Activated T-cell treated with anti-CD3 and anti-CD28 coated beads, Interleukin-2, amount 50 U/mL, for 4 hours (primary cell): ENCODE results near the gene AKAP9. TPM values are rescaled to one million over a fixed set of nuclear protein-coding genes. Genes with fewer than 3 reads are reported as not detected.

Experiments
- ATAC-seq, 2 donors: fragments of 200-7000 bp; cut with Tn5 transposase; one replicate each; pipeline ENCODE4 v1.10.0; 2021
- DNase-seq: peaks from one replicate; pipeline ENCODE4 v3.0.0-alpha.2; 2020
- H3K27me3 Mint-ChIP-seq: one replicate; pipeline ENCODE4 v1.8.0; 2021; ENCODE audit warnings: low read depth, mixed read lengths
- H3K36me3 Mint-ChIP-seq: one replicate; pipeline ENCODE4 v1.8.0; 2022; ENCODE audit warnings: mixed read lengths; ENCODE audit not compliant: insufficient read depth
- H3K4me1 Mint-ChIP-seq: one replicate; pipeline ENCODE4 v1.8.0; 2021; ENCODE audit warnings: low read depth, mixed read lengths
- H3K4me3 Mint-ChIP-seq: one replicate; pipeline ENCODE4 v1.8.0; 2021; ENCODE audit warnings: mild to moderate bottlenecking, moderate library complexity, mixed read lengths
- H3K9me3 Mint-ChIP-seq: one replicate; pipeline ENCODE4 v1.8.0; 2021; ENCODE audit warnings: mixed read lengths
- total RNA-seq, 3 donors: library from RNA; stranded (reverse); gene quantifications; one replicate each; pipeline ENCODE4 v1.2.1, GENCODE V29; 2021

AKAP9 gene
- total RNA-seq, 3 donors from 2014 or later = 22.0 to 25.6 (median 23.9) TPM

DNA sequence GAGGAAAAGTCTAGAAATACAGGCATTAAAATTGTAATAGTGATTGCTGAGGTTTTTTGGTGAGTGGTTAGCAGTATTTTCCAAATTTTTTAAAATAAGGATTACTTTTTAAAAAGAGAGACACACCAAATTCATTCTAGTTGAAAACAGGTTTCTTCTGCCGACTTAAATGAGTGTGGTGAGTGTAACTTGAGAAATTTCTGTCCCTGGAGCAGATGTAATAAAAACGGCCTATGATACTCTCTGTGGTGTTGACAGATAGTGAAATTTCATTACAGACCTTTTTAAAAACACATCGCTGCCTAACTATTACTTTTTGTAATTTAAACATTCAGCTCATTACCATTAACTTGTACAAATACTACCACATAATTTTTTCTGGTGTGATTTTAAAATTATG, 103.5 kb downstream of the AKAP9 start:
- H3K4me3 Mint-ChIP-seq = no peak overlapping the region
- peaks cover 35% of the 10 kb centered on the region for H3K36me3 Mint-ChIP-seq
- no peaks in the 10 kb centered on the region for H3K4me1 Mint-ChIP-seq
- no peaks in the 10 kb centered on the region for H3K9me3 Mint-ChIP-seq
- H3K27me3 Mint-ChIP-seq = no peaks in the 10 kb centered on the region
- DNase-seq (no peak), ATAC-seq (no peak)

DNA sequence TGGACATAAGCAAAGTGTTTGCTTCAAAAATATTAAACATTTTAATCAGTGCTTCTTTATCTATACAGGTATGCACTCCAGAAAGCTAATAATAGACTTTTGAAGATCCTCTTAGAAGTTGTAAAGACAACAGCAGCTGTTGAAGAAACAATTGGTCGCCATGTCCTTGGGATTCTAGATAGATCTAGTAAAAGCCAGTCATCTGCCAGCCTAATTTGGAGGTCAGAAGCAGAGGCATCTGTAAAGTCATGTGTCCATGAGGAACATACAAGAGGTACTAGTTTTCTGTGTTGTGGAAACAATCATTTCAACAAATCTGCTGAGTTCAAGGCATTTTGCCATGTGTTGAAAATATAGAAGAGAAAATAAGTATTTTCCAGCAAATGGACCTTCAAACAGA, 104.3 kb downstream of the AKAP9 start:
- Mint-ChIP-seq H3K4me1 (no peaks in the 10 kb centered on the region), H3K9me3 (no peaks in the 10 kb centered on the region), H3K4me3 (no peak overlapping the region), H3K36me3 (peaks cover 38% of the 10 kb centered on the region), H3K27me3 (no peaks in the 10 kb centered on the region)
- no peak for ATAC-seq
- DNase-seq = no peak

DNA sequence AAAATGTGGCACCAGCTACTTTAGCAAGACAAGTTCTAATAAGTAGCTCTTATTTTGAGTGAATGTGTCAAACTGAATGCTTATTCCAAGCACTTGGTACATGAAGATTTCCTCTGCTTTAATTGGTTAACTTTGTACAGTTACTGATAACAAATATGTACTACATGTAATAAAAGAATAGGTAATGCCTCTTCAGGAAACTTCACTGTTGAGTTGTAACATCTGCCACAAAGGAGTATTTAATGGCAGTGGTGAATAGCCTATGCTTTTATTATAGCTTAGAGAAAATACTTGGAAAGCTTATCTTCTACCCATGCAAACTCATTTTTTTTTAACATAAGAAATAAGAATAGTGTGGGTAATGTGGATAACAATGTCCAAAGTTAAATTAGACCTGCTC, 111.0 kb downstream of the AKAP9 start:
- H3K36me3 Mint-ChIP-seq = peaks cover 26% of the 10 kb centered on the region
- no peaks in the 10 kb centered on the region for H3K27me3 Mint-ChIP-seq
- no peak for ATAC-seq

DNA sequence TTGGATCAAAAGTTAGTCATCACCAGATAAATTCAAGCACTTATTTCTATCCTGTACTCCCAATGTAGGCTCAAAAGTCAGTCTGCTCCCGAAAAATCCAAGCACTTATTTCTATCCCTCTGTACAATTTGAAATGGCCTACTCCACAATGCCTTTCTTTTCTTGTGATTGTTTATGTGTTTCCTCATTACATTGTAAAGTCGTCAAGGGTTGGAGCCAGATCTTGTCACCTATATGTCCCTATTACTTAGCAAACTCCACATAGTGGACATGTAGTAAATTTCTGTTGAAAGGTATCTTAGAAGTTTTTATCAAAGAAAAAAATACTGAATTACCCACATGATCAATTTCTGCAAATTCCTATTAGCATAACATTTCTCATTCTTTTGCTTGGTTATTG, 111.5 kb downstream of the AKAP9 start:
- Mint-ChIP-seq H3K4me3 (no peak overlapping the region), H3K4me1 (peaks cover 2% of the 10 kb centered on the region)
- no peak for ATAC-seq

More for the DNA sequence above, 111.0 kb downstream of the AKAP9 start:
- Mint-ChIP-seq H3K4me3 (no peak overlapping the region), H3K9me3 (no peaks in the 10 kb centered on the region), H3K4me1 (peaks cover 2% of the 10 kb centered on the region)
- no peak for DNase-seq

DNA sequence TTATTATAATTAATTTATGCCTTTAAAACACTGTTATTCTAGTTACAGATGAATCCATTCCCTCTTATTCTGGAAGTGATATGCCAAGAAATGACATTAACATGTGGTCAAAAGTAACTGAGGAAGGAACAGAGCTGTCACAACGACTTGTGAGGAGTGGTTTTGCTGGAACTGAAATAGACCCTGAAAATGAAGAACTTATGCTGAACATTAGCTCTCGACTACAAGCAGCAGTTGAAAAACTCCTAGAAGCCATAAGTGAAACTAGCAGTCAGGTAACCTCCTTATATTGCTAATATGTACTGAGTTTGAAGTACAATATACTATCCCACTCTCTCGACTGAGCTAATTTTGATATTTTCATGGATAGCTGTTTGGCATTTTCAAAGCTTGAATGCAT, 112.0 kb downstream of the AKAP9 start:
- DNase-seq = no peak
- no peak for ATAC-seq
- H3K4me1 Mint-ChIP-seq = peaks cover 6% of the 10 kb centered on the region
- H3K4me3 Mint-ChIP-seq = no peak overlapping the region
- H3K27me3 Mint-ChIP-seq = no peaks in the 10 kb centered on the region
- H3K9me3 Mint-ChIP-seq = no peaks in the 10 kb centered on the region
- peaks cover 20% of the 10 kb centered on the region for H3K36me3 Mint-ChIP-seq

More for the DNA sequence above, 111.5 kb downstream of the AKAP9 start:
- Mint-ChIP-seq H3K9me3 (no peaks in the 10 kb centered on the region), H3K27me3 (no peaks in the 10 kb centered on the region), H3K36me3 (peaks cover 21% of the 10 kb centered on the region)
- DNase-seq = no peak

DNA sequence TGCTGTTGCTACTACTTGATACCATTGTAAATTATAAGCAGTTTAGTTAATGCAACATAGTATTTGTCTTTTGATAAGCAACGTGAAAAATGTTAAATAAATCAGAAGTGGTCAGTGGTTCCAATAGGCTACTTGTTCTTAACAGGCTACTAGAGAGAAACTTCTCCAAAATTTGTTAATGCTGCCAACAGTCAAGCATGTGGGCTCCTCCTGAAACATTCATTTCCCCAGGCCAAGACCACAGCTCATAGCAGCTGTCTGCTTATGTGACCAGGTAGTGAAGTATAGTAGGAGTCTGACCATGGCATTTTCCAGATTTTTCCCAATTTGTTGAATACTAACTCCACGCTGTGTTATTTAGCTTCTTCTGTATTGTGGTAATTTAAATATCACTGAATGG, 112.7 kb downstream of the AKAP9 start:
- DNase-seq (no peak), ATAC-seq (no peak)
- Mint-ChIP-seq H3K4me3 (no peak overlapping the region), H3K36me3 (peaks cover 19% of the 10 kb centered on the region), H3K4me1 (peaks cover 12% of the 10 kb centered on the region), H3K9me3 (no peaks in the 10 kb centered on the region), H3K27me3 (no peaks in the 10 kb centered on the region)

DNA sequence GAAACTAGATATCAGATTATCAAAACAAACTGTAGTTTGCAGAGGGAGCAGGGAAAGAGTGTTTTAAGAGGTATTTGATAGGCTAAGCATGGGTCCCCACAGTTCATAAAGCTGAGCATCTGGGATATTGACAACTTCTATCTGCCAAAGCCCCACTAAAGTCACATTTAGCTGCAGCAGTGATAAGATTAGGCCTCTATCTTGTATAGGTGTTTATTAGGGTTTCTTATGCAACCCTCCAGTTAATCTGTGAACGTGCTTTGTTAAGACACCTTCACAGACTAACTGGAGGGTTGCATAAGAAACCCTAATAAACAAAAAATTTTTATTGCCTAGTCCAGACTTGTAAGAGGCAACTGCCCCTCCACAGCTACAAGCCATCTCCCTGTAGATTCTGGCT, 115.6 kb downstream of the AKAP9 start:
- Mint-ChIP-seq H3K4me3 (no peak overlapping the region), H3K36me3 (peaks cover 10% of the 10 kb centered on the region), H3K4me1 (peaks cover 15% of the 10 kb centered on the region), H3K27me3 (no peaks in the 10 kb centered on the region), H3K9me3 (no peaks in the 10 kb centered on the region)
- no peak for DNase-seq
- no peak for ATAC-seq

DNA sequence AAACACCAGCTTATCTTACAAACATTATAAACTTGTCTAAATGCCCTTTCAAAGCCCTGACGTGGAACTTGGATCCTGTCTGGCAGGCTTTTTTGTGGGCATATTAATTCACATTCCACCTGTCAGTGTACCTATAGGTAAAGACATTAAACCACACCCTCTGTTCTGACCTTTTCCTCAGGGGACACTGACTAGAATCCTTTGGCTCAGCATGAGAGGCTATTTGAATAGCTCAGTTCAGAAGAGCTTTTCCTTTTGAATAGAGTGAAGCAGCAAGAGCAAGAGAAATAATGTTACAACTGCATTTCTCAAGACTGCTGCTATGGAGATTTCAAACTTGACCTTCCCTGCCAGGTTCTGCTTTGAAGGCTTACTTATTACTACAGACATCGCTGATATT, 116.7 kb downstream of the AKAP9 start:
- H3K4me3 Mint-ChIP-seq = no peak overlapping the region
- H3K27me3 Mint-ChIP-seq = no peaks in the 10 kb centered on the region
- H3K9me3 Mint-ChIP-seq = no peaks in the 10 kb centered on the region

DNA sequence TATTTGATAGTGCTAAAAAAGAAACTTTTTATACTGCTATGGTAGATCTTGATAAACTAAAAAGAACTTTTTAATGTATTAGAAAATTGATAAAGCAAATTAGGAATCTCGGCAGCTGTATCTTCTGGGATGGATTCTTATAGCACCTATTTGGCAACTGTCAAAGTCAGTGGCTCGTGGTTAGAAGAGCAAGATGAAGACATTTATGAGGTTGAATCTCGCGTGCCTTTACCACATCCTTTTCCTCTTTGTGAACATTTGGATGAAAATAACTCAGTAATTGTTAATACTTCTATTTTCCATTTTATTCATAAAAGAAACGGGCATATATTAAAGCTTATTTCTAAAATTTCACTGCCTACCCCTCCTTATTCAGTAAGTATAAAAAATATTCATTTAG, 117.4 kb downstream of the AKAP9 start:
- ATAC-seq (no peak), DNase-seq (no peak)
- Mint-ChIP-seq H3K9me3 (no peaks in the 10 kb centered on the region), H3K36me3 (peaks cover 9% of the 10 kb centered on the region), H3K4me3 (no peak overlapping the region), H3K4me1 (peaks cover 15% of the 10 kb centered on the region), H3K27me3 (no peaks in the 10 kb centered on the region)

More for the DNA sequence above, 116.7 kb downstream of the AKAP9 start:
- ATAC-seq (no peak), DNase-seq (no peak)
- Mint-ChIP-seq H3K4me1 (peaks cover 15% of the 10 kb centered on the region), H3K36me3 (peaks cover 8% of the 10 kb centered on the region)

DNA sequence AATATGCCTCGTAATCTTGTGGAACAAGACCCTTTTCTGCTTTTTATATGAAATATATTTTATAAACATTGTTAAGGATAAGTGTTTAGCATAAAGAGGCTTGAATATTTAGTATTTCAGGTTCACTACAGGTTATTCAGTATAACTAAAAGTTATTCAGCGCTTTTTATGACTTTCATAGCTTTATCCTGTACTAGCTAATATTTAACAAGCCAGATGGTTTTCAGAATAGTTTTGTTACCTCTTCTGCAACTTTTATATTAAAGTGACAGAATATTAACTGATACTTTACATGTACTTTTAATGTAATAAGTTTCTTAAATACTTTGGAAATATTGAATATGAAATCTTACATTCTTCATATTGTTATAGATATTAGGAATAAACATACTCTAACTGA, 118.2 kb downstream of the AKAP9 start:
- DNase-seq (no peak), ATAC-seq (no peak)
- Mint-ChIP-seq H3K9me3 (no peaks in the 10 kb centered on the region), H3K4me3 (no peak overlapping the region), H3K4me1 (peaks cover 15% of the 10 kb centered on the region), H3K36me3 (peaks cover 9% of the 10 kb centered on the region), H3K27me3 (no peaks in the 10 kb centered on the region)

DNA sequence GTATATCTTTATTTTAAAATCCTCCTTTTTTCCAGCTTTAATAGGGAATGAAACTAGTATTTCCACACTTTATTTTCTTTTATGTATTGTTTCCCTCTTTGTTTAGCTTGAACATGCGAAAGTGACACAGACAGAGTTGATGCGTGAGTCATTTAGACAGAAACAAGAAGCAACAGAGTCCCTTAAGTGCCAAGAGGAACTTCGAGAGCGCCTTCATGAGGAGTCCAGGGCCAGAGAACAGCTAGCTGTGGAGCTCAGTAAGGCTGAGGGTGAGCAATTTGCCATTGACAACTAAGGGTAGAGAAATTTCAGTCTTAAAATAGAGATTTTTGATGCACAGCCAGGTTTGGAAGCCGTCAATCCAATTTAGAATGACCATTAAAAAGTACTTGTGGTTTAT, 120.5 kb downstream of the AKAP9 start:
- no peak overlapping the region for H3K4me3 Mint-ChIP-seq
- H3K36me3 Mint-ChIP-seq = peaks cover 11% of the 10 kb centered on the region
- H3K27me3 Mint-ChIP-seq = no peaks in the 10 kb centered on the region
- H3K4me1 Mint-ChIP-seq = peaks cover 14% of the 10 kb centered on the region
- no peaks in the 10 kb centered on the region for H3K9me3 Mint-ChIP-seq
- ATAC-seq = no peak
- no peak for DNase-seq

DNA sequence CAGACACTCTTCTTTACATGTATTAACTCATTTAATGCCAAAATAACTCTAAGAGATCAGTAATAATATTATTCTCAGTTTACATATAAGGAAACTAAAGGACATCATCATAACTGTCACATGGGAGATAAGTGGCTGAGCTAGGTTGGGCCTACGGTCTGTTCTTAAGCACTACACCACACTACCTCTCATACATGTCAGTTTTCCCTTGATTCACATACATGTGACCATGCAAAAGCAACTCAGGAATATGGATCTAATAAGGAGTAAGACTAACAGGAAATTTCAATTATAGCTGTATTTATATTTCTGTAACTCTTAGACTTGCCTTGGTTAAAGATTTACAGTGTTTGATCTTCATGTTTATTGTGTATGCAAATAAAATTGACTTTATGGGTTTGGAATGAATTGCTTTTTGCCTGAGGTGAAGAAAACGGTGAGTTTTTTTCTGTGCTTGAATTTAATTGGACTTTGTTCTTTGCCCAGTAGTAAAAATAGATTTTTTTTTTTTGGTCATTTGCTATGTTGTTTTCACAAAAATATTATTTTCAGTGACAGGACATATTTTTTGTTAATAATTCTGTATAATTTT, 123.9 kb downstream of the AKAP9 start:
- no peak for DNase-seq
- Mint-ChIP-seq H3K36me3 (peaks cover 31% of the 10 kb centered on the region), H3K4me1 (no peaks in the 10 kb centered on the region), H3K4me3 (no peak overlapping the region), H3K27me3 (no peaks in the 10 kb centered on the region), H3K9me3 (no peaks in the 10 kb centered on the region)
- ATAC-seq = no peak

DNA sequence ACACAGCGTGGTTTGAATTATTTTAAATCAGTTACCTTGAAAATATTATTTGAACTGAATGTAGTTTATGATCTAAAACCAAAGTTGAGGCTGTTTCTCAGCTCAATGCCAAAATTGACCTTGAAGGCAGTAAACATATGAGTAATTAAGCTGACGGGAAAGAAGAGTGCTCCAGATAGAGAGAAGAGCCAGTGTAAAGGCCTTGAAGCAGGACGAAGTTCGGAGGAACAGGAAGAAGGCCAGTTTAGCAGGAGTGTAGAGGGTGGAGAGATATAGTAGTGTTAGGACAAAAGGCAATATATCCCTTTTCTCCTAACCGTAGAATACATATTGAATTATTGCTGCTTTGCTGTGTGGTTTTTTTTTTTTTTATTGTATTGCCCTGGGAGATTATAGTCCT, 130.4 kb downstream of the AKAP9 start:
- Mint-ChIP-seq H3K4me3 (no peak overlapping the region), H3K9me3 (no peaks in the 10 kb centered on the region), H3K27me3 (no peaks in the 10 kb centered on the region), H3K36me3 (peaks cover 49% of the 10 kb centered on the region), H3K4me1 (no peaks in the 10 kb centered on the region)
- no peak for ATAC-seq
- DNase-seq = no peak

DNA sequence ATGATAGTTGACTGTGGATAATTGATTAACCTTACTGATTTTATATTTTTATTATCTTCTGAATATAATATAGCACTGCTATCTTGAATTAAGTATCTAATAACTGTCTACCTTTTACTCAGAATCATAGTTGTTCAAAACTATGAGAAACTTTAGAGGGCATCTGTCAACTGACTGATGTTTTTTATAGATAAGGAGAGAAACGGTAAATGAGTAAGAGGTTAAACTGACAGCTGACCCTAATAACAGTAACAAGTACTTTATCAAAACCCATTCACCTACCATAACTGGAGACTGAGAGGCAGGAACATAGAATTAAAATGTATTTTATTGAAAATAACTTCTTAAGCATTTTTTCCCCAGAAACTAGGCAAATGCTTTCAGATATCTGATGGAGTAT, 131.5 kb downstream of the AKAP9 start:
- DNase-seq (no peak), ATAC-seq (no peak)
- Mint-ChIP-seq H3K27me3 (no peaks in the 10 kb centered on the region), H3K9me3 (no peaks in the 10 kb centered on the region), H3K4me3 (no peak overlapping the region), H3K4me1 (no peaks in the 10 kb centered on the region), H3K36me3 (peaks cover 44% of the 10 kb centered on the region)

DNA sequence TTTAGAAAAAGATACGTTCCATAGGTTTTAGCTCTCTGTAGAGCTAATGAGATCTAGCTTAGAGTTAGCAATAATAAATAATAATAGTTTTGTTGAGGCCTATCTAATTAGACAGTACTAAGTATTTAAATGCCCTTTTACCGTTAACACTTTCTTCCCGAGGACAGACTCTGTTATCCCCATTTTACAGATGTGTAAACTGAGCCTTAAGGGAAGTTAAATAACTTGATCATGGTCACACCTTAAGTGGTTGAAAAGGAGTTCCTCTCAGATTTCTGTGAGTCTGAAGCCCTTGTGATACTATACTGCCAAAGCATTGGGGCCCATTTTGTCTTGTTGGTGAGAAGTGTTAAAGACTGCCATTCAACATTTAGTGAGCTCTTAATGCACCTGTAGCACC, 132.0 kb downstream of the AKAP9 start:
- ATAC-seq = no peak
- Mint-ChIP-seq H3K4me3 (no peak overlapping the region), H3K9me3 (no peaks in the 10 kb centered on the region), H3K27me3 (no peaks in the 10 kb centered on the region), H3K4me1 (no peaks in the 10 kb centered on the region), H3K36me3 (peaks cover 38% of the 10 kb centered on the region)
- no peak for DNase-seq
